Activated naive CD4-positive, alpha-beta T cell treated with anti-CD3 and anti-CD28 coated beads, Interleukin-2, amount 50 U/mL, for 24 hours (primary cell): Measurements from ENCODE around the gene NOVA2.
A peak's percentile ranks its signal among the peaks of the same experiment; 100 is the strongest.

Source experiments
- H3K27ac Mint-ChIP-seq: one replicate; pipeline ENCODE4 v1.8.0; 2021; ENCODE audit warnings: mild to moderate bottlenecking, mixed read lengths
- H3K27me3 Mint-ChIP-seq: one replicate; pipeline ENCODE4 v1.8.0; 2021; ENCODE audit warnings: mixed read lengths
- H3K36me3 Mint-ChIP-seq: one replicate; pipeline ENCODE4 v1.8.0; 2021; ENCODE audit warnings: mixed read lengths
- H3K4me1 Mint-ChIP-seq: one replicate; pipeline ENCODE4 v1.8.0; 2021; ENCODE audit warnings: mixed read lengths
- H3K4me3 Mint-ChIP-seq: one replicate; pipeline ENCODE4 v1.8.0; 2021; ENCODE audit warnings: mild to moderate bottlenecking, mixed read lengths
- H3K9me3 Mint-ChIP-seq: one replicate; pipeline ENCODE4 v1.8.0; 2021; ENCODE audit warnings: mixed read lengths

NOVA2 gene

GRCh38 chr19:45924891-45925447, 48.7 kb downstream of the NOVA2 start:
- H3K27ac Mint-ChIP-seq: no peak overlapping the region
- peaks cover 9% of the 10 kb centered on the region for H3K4me1 Mint-ChIP-seq
- H3K36me3 Mint-ChIP-seq: no peaks in the 10 kb centered on the region
- H3K9me3 Mint-ChIP-seq: no peaks in the 10 kb centered on the region
- no peak overlapping the region for H3K4me3 Mint-ChIP-seq
- H3K27me3 Mint-ChIP-seq: no peaks in the 10 kb centered on the region

- H3K9me3 Mint-ChIP-seq: no peaks in the 10 kb centered on the region
These were observed 51.4 kb downstream of the NOVA2 start for GRCh38 chr19:45922281-45922680.

DNA sequence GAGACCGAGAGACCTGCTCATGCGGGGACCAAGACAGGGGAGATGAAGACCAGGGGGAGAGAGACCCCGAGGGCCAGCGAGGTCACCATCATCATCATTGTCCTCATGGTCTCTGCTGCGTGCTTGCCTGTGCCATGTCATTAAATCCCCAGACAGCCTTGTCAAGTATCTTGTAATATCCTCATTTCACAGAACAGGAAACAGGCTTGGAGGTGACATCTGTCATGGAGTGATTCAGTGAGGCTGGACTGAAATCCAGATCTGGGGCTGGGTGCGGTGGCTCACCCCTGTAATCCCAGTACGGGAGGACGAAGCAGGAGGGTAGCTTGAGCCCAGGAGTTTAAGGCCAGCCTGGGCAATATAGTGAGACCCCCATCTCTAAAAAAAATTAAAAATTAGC, 53.2 kb downstream of the NOVA2 start:
- Mint-ChIP-seq H3K4me1 (no peaks in the 10 kb centered on the region), H3K9me3 (no peaks in the 10 kb centered on the region), H3K36me3 (no peaks in the 10 kb centered on the region), H3K27me3 (peaks cover 4% of the 10 kb centered on the region), H3K4me3 (no peak overlapping the region), H3K27ac (no peak overlapping the region)

More at GRCh38 chr19:45922281-45922680, 51.4 kb downstream of the NOVA2 start:
- Mint-ChIP-seq H3K27ac (no peak overlapping the region), H3K4me1 (no peaks in the 10 kb centered on the region), H3K36me3 (no peaks in the 10 kb centered on the region), H3K4me3 (no peak overlapping the region), H3K27me3 (no peaks in the 10 kb centered on the region)

DNA sequence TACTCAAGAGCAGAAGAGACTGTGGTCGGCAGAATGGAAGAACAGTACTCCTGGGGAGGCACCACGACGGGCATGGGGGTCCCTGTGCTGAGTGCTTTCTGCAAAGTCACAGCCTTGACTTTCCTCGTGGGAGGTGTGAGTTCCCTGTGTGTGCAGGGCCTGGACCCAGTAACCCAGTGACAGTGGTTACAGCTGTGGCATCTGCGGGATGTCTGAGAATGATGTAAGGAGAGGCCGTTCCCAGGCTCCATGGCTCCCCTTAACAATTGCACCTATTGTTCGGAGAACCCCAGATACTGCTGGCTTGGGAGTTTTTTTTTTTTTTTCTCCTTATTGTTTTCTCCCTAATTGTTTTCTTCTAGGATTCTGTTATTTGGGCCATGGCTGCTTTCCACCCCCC, 54.0 kb downstream of the NOVA2 start:
- Mint-ChIP-seq H3K9me3 (no peaks in the 10 kb centered on the region), H3K36me3 (no peaks in the 10 kb centered on the region), H3K4me3 (no peak overlapping the region), H3K27me3 (peaks cover 6% of the 10 kb centered on the region), H3K27ac (no peak overlapping the region), H3K4me1 (no peaks in the 10 kb centered on the region)

GRCh38 chr19:45918721-45919120, 54.9 kb downstream of the NOVA2 start:
- Mint-ChIP-seq H3K4me1 (no peaks in the 10 kb centered on the region), H3K27ac (no peak overlapping the region), H3K36me3 (no peaks in the 10 kb centered on the region), H3K4me3 (no peak overlapping the region), H3K27me3 (peaks cover 7% of the 10 kb centered on the region), H3K9me3 (no peaks in the 10 kb centered on the region)

- H3K4me3 Mint-ChIP-seq: no peak overlapping the region
These were observed 56.1 kb downstream of the NOVA2 start for GRCh38 chr19:45917421-45918091.

DNA sequence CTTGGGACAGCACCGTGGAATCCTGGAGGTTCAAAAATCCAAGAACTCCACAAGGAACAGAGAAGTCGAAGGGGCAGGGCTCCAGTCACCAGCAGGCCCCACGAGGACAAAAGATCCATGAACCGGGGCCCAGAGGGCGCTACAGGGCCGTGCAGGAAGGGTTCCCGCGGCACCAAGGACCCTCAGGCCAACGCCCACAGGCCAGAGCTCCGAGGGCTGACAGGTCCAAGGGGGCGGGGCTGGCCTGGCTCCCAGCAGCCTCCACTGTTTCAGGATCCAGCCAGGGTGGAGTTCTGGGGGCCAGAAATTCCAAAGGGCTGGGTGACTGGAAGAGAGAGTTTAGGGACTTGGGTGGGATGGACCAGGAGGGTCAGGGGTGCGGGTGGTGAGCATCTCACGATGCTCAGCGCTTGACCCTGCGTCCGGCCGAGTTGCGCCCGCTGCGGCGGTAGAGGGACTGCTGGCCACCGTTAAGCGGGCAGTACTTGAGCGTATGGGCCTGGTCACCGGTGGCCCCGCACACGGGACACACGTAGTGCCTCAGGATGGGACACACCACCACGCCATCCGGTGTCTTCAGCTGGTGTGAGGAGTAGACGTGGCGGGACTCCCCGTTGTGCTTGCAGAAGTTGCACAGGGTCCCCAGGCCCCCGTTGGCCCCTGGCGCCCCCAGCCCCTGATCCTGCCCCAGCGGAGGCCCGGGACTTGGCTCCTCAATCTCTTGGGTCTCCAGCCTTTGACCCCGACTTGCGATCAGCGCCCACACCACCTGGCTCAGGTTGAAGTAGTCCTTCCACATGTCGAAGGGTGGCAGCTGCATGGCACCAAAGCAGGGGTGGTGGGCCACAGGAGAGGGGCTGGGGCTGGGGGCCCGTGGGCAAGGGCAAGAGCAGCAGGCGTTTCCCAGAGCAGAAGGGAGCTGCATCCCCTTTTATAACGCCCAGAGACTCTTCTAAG, 59.5 kb downstream of the NOVA2 start, which contains the start of gene NANOS2:
Gene NANOS2 (minus strand): TSS at position 905 of the 957 bp plus-strand sequence. CDS start 85 bp downstream, at position 820.
- Mint-ChIP-seq H3K4me3 (no peak within 1 kb of the TSS), H3K9me3 (no peaks in the 10 kb centered on the region), H3K27ac (no peak within 1 kb of the TSS), H3K27me3 (peaks cover 21% of the 10 kb centered on the region), H3K36me3 (no peaks in the 10 kb centered on the region), H3K4me1 (no peaks in the 10 kb centered on the region)

More at GRCh38 chr19:45917421-45918091, 56.1 kb downstream of the NOVA2 start:
- Mint-ChIP-seq H3K27ac (no peak overlapping the region), H3K27me3 (peaks cover 13% of the 10 kb centered on the region), H3K9me3 (no peaks in the 10 kb centered on the region), H3K4me1 (no peaks in the 10 kb centered on the region), H3K36me3 (no peaks in the 10 kb centered on the region)

DNA sequence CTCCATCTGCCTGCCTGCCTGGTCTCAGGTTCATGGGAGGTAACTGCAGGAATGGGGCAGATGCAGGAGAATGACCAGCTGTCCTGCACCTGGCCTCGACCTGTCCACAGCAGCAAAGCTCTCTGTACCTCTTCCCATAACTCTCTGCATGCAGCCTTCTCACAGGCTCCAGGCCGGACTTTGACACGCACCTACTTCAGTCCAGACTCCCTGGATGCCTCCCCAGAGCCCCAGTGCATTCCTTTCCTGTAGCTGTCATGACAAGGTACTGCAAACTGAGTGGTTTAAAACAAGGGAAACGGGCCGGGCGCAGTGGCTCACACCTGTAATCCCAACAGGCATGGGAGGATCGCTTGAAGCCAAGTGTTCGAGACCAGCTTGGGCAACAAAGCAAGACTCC, 62.4 kb downstream of the NOVA2 start:
- Mint-ChIP-seq H3K27ac (no peak overlapping the region), H3K27me3 (peaks cover 18% of the 10 kb centered on the region), H3K4me3 (no peak overlapping the region), H3K4me1 (no peaks in the 10 kb centered on the region), H3K9me3 (no peaks in the 10 kb centered on the region), H3K36me3 (no peaks in the 10 kb centered on the region)

DNA sequence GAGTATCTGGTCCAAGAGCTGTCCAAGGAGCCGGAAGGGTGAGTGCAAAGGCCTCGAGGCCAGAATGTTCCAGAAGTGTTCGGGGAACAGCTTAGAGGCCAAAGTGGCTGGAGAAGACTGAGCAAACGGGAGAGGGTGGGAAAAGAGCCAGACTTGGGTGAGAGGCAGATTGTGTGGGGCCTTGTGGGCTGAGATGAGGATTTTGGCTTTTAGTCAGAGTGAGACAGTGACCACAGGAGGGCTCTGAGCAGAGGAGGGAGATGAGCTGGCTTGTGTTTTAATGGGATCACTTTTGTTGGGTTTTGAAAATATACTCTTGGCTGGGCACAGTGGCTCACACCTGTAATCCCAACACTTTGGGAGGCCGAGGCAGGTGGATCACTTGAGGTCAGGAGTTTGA, 64.7 kb downstream of the NOVA2 start:
- Mint-ChIP-seq H3K36me3 (no peaks in the 10 kb centered on the region), H3K27ac (no peak overlapping the region), H3K9me3 (no peaks in the 10 kb centered on the region), H3K4me1 (no peaks in the 10 kb centered on the region), H3K4me3 (no peak overlapping the region), H3K27me3 (peaks cover 14% of the 10 kb centered on the region)

- Mint-ChIP-seq H3K4me3 (no peak overlapping the region), H3K36me3 (no peaks in the 10 kb centered on the region), H3K4me1 (peaks cover 3% of the 10 kb centered on the region), H3K9me3 (no peaks in the 10 kb centered on the region), H3K27me3 (peaks cover 4% of the 10 kb centered on the region), H3K27ac (no peak overlapping the region)
These were observed 67.4 kb downstream of the NOVA2 start for GRCh38 chr19:45906221-45906620.

DNA sequence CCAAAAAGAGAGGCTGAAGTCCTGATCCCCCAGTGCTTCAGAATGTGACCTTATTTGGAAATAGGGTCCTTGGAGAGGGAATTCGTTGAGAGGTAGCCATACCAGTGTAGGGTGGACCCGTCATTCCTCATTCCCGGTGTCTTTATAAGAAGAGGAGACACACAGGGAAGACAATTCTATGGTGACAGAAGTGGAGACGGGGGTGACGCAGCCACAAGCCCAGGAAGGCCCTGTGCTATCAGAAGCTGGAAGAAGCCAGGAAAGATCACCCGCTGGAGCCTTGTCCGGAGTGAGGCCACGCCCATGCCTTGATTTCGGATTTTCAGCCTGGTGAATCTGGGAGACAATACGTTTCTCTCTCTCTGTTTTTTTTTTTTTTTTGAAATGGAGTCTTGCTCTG, 68.7 kb downstream of the NOVA2 start:
- peaks cover 10% of the 10 kb centered on the region for H3K4me1 Mint-ChIP-seq
- H3K27me3 Mint-ChIP-seq: peaks cover 3% of the 10 kb centered on the region
- no peaks in the 10 kb centered on the region for H3K36me3 Mint-ChIP-seq
- H3K9me3 Mint-ChIP-seq: no peaks in the 10 kb centered on the region
- no peak overlapping the region for H3K4me3 Mint-ChIP-seq
- no peak overlapping the region for H3K27ac Mint-ChIP-seq

DNA sequence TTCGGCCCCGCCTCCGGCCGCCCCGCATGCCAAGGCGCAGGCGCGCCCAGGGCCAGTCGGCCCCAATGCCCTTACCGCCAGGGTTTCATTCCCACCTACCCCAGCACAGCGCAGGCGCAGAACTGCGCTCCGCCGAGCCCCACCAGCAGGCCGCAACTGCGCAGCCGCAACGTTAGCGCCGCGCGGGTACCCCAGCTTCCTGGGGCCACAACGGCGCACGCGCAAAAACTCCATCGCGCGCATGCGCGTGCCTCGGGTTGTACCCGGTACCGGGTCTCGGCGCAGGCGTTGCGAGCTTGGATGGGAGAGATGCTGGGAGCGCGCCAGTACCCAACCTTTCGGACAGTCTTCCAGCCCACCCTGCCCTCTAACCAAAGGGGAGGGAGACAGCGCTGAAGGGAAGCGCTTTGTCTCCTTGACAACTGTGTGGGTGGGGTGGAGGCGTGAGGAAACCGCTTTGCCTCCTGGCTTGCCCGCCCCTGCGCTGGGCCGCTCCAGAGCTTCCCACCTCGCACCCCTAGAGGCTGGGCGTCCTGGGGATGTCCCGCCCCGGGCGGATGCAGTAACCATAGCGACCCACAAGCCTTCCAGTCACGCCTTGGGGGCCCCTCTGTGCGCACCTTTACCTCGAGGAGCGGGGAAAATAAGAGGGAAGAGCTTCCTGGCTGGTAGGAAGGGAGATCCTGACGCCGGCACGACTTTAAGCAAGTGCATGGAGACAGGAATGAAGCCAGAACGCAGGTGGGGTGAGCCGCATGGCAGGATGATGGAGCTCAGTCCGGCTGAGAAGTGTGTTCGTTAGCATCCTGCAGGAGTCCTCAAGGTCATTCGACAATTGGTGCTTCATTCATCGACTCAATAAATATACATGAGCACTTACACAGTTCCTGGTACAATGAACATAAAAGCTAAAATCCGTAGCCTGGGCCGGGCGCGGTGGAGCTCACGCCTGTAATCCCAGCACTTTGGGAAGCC, 70.7 kb downstream of the NOVA2 start:
- Mint-ChIP-seq H3K36me3 (no peaks in the 10 kb centered on the region), H3K27me3 (no peaks in the 10 kb centered on the region)

DNA sequence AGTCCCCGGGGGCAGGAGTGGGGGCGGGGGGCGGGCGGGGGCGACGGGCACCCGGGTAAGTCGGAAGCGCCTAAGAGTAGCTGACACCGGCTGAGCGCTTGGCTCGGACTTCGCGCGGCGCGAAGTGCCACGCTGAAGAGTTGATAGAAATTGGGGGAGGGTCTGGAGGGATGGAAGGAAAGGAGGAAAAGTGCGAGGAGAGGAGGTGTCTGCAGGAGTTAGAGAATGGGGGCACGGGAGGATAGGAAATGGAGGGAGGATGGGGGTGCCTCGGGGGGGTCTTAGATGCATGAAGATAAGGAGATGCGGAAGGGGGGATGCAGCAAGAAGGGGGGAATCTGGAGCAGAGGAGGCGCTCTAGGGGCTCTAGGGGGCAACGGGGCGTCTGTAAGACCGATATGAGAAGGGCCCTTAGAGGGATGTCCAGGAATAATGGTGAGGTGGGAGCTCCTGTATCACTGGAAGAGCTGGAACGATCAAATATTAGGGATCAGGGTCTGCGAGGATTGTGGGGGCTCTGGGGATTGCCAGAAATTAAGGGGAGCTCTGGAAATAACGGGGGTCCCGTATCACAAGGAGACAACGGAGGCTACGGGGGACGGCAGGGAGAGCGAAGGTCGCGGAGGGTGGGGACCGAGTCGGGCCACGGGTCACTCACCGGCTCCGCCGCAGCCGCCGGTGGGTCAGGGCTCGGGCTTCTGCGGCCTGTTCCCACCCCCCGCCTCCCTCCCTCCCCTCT, 71.6 kb downstream of the NOVA2 start, which contains the start of gene MYPOP:
Gene MYPOP (minus strand): TSS at position 702 of the 739 bp plus-strand sequence. CDS start 840 bp downstream, outside the sequence.
- Mint-ChIP-seq H3K36me3 (no peaks in the 10 kb centered on the region), H3K4me1 (peaks cover 10% of the 10 kb centered on the region), H3K27me3 (no peaks in the 10 kb centered on the region), H3K4me3 (peak within 1 kb of the TSS; percentile 95), H3K9me3 (no peaks in the 10 kb centered on the region), H3K27ac (peak within 1 kb of the TSS; percentile 91)

More for the DNA sequence above, 70.7 kb downstream of the NOVA2 start:
- peak overlapping the region; percentile 91 for H3K27ac Mint-ChIP-seq
- H3K4me1 Mint-ChIP-seq: peaks cover 10% of the 10 kb centered on the region
- H3K9me3 Mint-ChIP-seq: no peaks in the 10 kb centered on the region
- peak overlapping the region; percentile 95 for H3K4me3 Mint-ChIP-seq

DNA sequence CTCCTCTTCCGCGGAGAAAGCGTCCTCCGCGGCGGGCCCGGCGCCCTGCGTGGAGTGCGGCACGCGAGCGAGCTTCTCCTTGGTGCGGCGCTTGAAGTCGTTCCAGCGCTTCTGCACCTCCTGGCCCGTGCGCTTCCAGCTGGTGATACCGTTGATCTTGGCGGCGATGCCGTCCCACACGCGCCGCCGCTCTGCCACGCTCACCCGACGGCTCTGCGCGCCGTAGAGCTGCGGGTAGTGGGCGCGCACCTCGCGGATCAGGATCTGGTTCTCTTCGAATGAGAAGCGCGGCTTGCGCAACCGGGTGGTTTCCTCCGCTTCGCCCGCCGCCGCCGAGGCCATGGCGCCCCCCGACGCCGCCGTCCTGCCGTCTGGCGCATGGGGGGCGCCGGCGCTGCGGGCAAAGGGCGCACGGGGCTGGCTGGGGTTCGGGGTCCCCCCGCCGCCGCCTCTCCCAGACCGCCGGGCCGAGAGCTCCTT, 72.2 kb downstream of the NOVA2 start:
- H3K4me3 Mint-ChIP-seq: peak overlapping the region; percentile 44
- H3K9me3 Mint-ChIP-seq: no peaks in the 10 kb centered on the region
- H3K4me1 Mint-ChIP-seq: peaks cover 10% of the 10 kb centered on the region
- H3K36me3 Mint-ChIP-seq: no peaks in the 10 kb centered on the region
- no peak overlapping the region for H3K27ac Mint-ChIP-seq
- no peaks in the 10 kb centered on the region for H3K27me3 Mint-ChIP-seq
